HL-60 (cell line): ENCODE results near the gene GAMT.

Experiments
- CTCF ChIP-seq: IDR thresholded peaks from one replicate; pipeline ENCODE4 v1.5.1; 2011; ENCODE audit warnings: low read length, control low read depth, inconsistent platforms; ENCODE audit not compliant: insufficient read depth
- GABPA ChIP-seq: IDR thresholded peaks from 2 replicates; pipeline ENCODE4 v1.6.1; 2012; ENCODE audit warnings: low read depth

- TF ChIP-seq CTCF (no peak), GABPA (no peak)
These were observed 23.2 kb downstream of the GAMT start for GRCh38 chr19:1377965-1378785.
